ENCODE results near the gene FUCA2. TPM values are rescaled to one million over a fixed set of nuclear protein-coding genes. Genes with fewer than 3 reads are reported as not detected.

The FUCA2 gene
- total RNA-seq, 1 donor from 2014 or later = 58.7 TPM

GRCh38 chr6:143507358-143508145, 4.0 kb downstream of the FUCA2 start:
- no peaks in the 10 kb centered on the region for H3K9me3 Mint-ChIP-seq (ENCODE audit: unreplicated experiment)
- DNase-seq (ENCODE audit: extremely low spot score, unreplicated experiment) = no peak
- H3K27me3 Mint-ChIP-seq (ENCODE audit: unreplicated experiment) = no peaks in the 10 kb centered on the region
- TF ChIP-seq CTCF (IDR thresholded peaks at IDR 0.05) = no peak
- H3K4me3 Mint-ChIP-seq (ENCODE audit: unreplicated experiment) = no peak overlapping the region
- peaks cover 25% of the 10 kb centered on the region for H3K4me1 Mint-ChIP-seq (ENCODE audit: unreplicated experiment)
- H3K36me3 Mint-ChIP-seq (ENCODE audit: unreplicated experiment) = peaks cover 31% of the 10 kb centered on the region
- H3K27ac Mint-ChIP-seq (ENCODE audit: unreplicated experiment) = no peak overlapping the region

GRCh38 chr6:143506620-143507019, 4.9 kb downstream of the FUCA2 start:
- no peak overlapping the region for H3K4me3 Mint-ChIP-seq (ENCODE audit: unreplicated experiment)
- no peak for DNase-seq (ENCODE audit: extremely low spot score, unreplicated experiment)
- no peak overlapping the region for H3K27ac Mint-ChIP-seq (ENCODE audit: unreplicated experiment)
- H3K4me1 Mint-ChIP-seq (ENCODE audit: unreplicated experiment) = peaks cover 22% of the 10 kb centered on the region
- no peaks in the 10 kb centered on the region for H3K9me3 Mint-ChIP-seq (ENCODE audit: unreplicated experiment)
- no peaks in the 10 kb centered on the region for H3K27me3 Mint-ChIP-seq (ENCODE audit: unreplicated experiment)
- no peak for TF ChIP-seq CTCF (IDR thresholded peaks at IDR 0.05)
- H3K36me3 Mint-ChIP-seq (ENCODE audit: unreplicated experiment) = peaks cover 34% of the 10 kb centered on the region

- H3K4me3 Mint-ChIP-seq (ENCODE audit: unreplicated experiment) = no peak overlapping the region
- H3K27me3 Mint-ChIP-seq (ENCODE audit: unreplicated experiment) = no peaks in the 10 kb centered on the region
- peaks cover 38% of the 10 kb centered on the region for H3K36me3 Mint-ChIP-seq (ENCODE audit: unreplicated experiment)
- H3K27ac Mint-ChIP-seq (ENCODE audit: unreplicated experiment) = no peak overlapping the region
- H3K4me1 Mint-ChIP-seq (ENCODE audit: unreplicated experiment) = peaks cover 21% of the 10 kb centered on the region
- H3K9me3 Mint-ChIP-seq (ENCODE audit: unreplicated experiment) = no peaks in the 10 kb centered on the region
- no peak for TF ChIP-seq CTCF (IDR thresholded peaks at IDR 0.05)
- no peak for DNase-seq (ENCODE audit: extremely low spot score, unreplicated experiment)
Measured at GRCh38 chr6:143506199-143506598, 5.3 kb downstream of the FUCA2 start.

- H3K4me3 Mint-ChIP-seq (ENCODE audit: unreplicated experiment) = no peak overlapping the region
- no peak for TF ChIP-seq CTCF (IDR thresholded peaks at IDR 0.05)
- H3K27ac Mint-ChIP-seq (ENCODE audit: unreplicated experiment) = no peak overlapping the region
- no peaks in the 10 kb centered on the region for H3K27me3 Mint-ChIP-seq (ENCODE audit: unreplicated experiment)
- peaks cover 15% of the 10 kb centered on the region for H3K4me1 Mint-ChIP-seq (ENCODE audit: unreplicated experiment)
- H3K9me3 Mint-ChIP-seq (ENCODE audit: unreplicated experiment) = no peaks in the 10 kb centered on the region
- DNase-seq (ENCODE audit: extremely low spot score, unreplicated experiment) = no peak
- peaks cover 42% of the 10 kb centered on the region for H3K36me3 Mint-ChIP-seq (ENCODE audit: unreplicated experiment)
Measured at GRCh38 chr6:143505537-143505936, 6.0 kb downstream of the FUCA2 start.

GRCh38 chr6:143505111-143505510, 6.4 kb downstream of the FUCA2 start:
- Mint-ChIP-seq H3K4me3 (ENCODE audit: unreplicated experiment) (no peak overlapping the region), H3K27me3 (ENCODE audit: unreplicated experiment) (no peaks in the 10 kb centered on the region), H3K9me3 (ENCODE audit: unreplicated experiment) (no peaks in the 10 kb centered on the region), H3K4me1 (ENCODE audit: unreplicated experiment) (peaks cover 11% of the 10 kb centered on the region), H3K27ac (ENCODE audit: unreplicated experiment) (no peak overlapping the region), H3K36me3 (ENCODE audit: unreplicated experiment) (peaks cover 46% of the 10 kb centered on the region)
- DNase-seq (ENCODE audit: extremely low spot score, unreplicated experiment) = no peak
- no peak for TF ChIP-seq CTCF (IDR thresholded peaks at IDR 0.05)
